ENCODE results near the gene PFKFB2. TPM values are rescaled to one million over a fixed set of nuclear protein-coding genes. Genes with fewer than 3 reads are reported as not detected.

Gene PFKFB2
- total and polyA plus RNA-seq, 3 donors from 2014 or later, result 12.9 to 17.6 (median 13.9) TPM

DNA sequence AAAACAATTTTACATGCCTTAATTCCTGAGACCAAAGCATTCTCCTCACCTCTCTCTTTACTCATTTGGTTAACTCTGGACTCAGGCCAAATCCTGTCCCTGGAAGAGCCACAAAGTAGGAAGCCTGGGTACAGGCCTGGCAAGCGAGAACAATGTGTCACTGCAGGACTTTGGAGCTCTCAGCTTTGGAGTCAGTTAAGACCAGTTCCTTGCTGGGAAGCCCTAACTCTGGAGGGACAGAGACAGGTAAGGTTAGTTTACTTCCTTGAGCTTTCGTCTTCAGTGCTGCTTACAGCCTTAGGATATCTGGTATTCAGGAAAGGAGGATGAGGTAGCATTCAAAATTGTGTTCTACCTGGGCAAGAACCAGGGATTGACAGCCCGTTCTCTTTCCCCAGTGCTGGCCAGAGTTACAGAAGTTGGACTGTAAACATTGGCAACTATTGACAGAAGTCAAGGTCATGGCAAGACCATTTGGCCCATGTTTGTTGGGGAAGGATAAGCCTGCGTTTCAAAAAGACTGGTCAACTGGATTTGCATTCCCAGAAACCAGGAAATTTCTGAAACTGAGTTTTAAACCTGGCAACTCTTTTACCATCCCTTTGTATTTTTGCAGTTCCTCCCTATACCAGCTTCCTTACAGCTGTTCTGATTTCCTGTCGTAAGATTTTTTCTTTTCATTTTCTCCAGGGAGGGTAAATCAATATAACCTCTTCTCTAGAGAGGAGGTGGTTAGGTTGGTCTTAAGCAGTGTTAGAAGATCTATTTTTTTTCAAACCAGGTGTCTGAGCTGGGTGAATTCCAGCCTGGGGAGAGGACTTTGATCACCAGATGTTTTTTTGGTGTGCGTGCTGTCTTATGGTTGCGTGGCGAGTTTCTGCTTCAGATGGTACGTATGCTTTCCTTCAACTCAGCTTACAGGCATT is 35.9 kb downstream of the PFKFB2 start, which contains the start of gene C4BPB:
Gene C4BPB, plus strand, starts transcription at position 160 of the 926 bp plus-strand sequence. Its CDS starts 672 bp downstream, at position 832.
- no peak for TF ChIP-seq POLR2A (IDR thresholded peaks at IDR 0.05)
- TF ChIP-seq, protein P1, sequence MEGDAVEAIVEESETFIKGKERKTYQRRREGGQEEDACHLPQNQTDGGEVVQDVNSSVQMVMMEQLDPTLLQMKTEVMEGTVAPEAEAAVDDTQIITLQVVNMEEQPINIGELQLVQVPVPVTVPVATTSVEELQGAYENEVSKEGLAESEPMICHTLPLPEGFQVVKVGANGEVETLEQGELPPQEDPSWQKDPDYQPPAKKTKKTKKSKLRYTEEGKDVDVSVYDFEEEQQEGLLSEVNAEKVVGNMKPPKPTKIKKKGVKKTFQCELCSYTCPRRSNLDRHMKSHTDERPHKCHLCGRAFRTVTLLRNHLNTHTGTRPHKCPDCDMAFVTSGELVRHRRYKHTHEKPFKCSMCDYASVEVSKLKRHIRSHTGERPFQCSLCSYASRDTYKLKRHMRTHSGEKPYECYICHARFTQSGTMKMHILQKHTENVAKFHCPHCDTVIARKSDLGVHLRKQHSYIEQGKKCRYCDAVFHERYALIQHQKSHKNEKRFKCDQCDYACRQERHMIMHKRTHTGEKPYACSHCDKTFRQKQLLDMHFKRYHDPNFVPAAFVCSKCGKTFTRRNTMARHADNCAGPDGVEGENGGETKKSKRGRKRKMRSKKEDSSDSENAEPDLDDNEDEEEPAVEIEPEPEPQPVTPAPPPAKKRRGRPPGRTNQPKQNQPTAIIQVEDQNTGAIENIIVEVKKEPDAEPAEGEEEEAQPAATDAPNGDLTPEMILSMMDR (IDR thresholded peaks at IDR 0.05), result no peak
- Histone ChIP-seq H3K27ac (no peak within 1 kb of the TSS), H3K4me3 (no peak within 1 kb of the TSS), H3K27me3 (no peaks in the 10 kb centered on the region), H3K36me3 (ENCODE audit: low read depth, missing control alignments) (no peaks in the 10 kb centered on the region), H3K9me3 (no peaks in the 10 kb centered on the region), H3K4me1 (peaks cover 21% of the 10 kb centered on the region)
- intact Hi-C loops (cut with DNase I; ENCODE audit: low total_unique reads), result loop anchor here (10.0 kb wide), 1 partner anchor 316 kb away; no protein-coding TSS in a partner anchor
- WGBS, 2 donors, result 65 to 70% methylated on average over 9 of the region's 9 CpGs
- no peak for DNase-seq

DNA sequence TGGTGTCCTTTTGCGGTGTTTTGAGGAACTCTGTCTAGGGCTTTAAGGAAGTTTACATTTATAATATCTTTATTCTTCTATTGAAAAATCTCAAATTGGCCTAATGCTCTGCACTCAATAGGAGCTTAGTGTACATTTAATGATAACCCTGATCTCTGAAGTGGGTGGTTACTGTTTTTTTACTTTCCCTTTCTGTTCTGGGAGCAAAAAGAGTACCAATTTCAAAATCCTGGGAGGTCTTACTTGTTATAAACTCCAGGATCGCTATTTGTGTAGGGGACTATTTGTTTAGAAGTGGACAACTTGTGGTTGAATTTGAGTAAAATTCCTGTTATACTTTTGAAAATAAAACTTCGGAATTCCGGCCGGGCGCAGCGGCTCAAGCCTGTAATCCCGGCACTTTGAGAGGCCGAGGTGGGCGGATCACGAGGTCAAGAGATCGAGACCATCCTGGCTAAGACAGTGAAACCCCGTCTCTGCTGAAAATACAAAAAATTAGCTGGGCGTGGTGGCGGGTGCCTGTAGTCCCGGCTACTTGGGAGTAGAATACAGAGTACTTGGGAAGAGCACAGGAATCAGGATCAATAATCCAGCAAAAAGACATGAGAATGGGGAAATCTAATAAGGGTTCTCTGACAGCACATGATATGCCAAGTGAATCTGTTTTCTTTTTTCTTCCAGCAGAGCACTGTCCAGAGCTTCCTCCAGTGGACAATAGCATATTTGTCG is 36.7 kb downstream of the PFKFB2 start:
- H3K4me1 ChIP-seq, result peaks cover 16% of the 10 kb centered on the region
- no peak for DNase-seq
- H3K27me3 ChIP-seq, result no peaks in the 10 kb centered on the region
- intact Hi-C loops (cut with DNase I; ENCODE audit: low total_unique reads), result loop anchor here (10.0 kb wide), 1 partner anchor 315 kb away; no protein-coding TSS in a partner anchor
- WGBS, 2 donors, result 72 to 82% methylated on average over 17 of the region's 17 CpGs
- H3K27ac ChIP-seq, result no peak overlapping the region
- no peak overlapping the region for H3K4me3 ChIP-seq
- H3K36me3 ChIP-seq (ENCODE audit: low read depth, missing control alignments), result no peaks in the 10 kb centered on the region
- no peak for TF ChIP-seq POLR2A (IDR thresholded peaks at IDR 0.05)
- TF ChIP-seq, protein P1 (IDR thresholded peaks at IDR 0.05), result no peak
- H3K9me3 ChIP-seq, result no peaks in the 10 kb centered on the region

DNA sequence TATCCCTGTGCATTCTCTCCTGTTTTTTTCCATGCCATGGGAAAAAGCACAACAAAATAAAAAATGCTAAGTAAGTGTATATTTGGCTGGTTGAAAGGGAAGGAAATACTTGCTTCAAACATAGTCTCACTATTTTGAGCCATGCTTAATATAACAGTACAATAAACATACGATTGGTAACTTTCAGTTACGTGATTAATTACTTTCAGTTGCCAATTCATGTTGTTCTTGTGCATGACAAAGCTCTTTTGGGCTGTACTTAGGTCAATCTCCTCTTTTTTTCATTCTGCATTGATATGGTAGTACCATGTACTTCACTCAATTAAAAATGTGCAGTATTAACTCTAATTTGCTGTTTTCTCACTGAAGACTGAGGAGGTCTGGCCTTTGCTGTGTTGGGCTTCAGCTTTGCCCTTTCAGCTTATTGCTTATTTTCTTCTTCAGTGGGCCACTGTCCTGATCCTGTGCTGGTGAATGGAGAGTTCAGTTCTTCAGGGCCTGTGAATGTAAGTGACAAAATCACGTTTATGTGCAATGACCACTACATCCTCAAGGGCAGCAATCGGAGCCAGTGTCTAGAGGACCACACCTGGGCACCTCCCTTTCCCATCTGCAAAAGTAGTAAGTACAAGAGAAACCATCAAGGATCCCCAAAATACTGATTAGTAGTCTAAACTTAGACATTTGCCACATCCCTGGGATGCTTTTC is 38.3 kb downstream of the PFKFB2 start:
- 77 to 85% methylated on average over 4 of the region's 4 CpGs for WGBS, 2 donors
- intact Hi-C loops (cut with DNase I; ENCODE audit: low total_unique reads), result no loop called here
- no peak for TF ChIP-seq POLR2A (IDR thresholded peaks at IDR 0.05)
- TF ChIP-seq, protein P1 (IDR thresholded peaks at IDR 0.05), result no peak
- Histone ChIP-seq H3K9me3 (no peaks in the 10 kb centered on the region), H3K36me3 (ENCODE audit: low read depth, missing control alignments) (no peaks in the 10 kb centered on the region), H3K4me3 (no peak overlapping the region), H3K4me1 (peaks cover 13% of the 10 kb centered on the region), H3K27ac (no peak overlapping the region), H3K27me3 (no peaks in the 10 kb centered on the region)
- DNase-seq, result no peak

DNA sequence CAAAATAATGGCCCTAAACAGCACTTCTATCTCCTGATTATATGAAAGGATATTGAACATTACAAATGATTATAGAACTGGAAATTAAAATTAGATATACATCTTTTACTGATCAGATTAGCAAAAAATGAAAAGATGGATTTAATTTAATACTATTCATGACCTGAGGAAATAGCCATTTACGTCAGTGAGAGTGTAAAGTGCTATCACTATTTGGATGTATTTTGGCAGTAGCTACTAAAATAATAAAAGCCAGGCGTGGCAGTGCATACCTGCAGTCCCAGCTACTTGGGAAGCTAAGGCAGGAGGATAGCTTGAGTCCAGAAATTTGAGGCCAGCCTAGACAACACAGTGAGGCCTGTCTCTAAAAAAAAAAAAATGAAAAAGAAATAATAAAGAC is 40.9 kb downstream of the PFKFB2 start:
- Histone ChIP-seq H3K27ac (no peak overlapping the region), H3K4me3 (no peak overlapping the region), H3K27me3 (no peaks in the 10 kb centered on the region), H3K4me1 (peaks cover 5% of the 10 kb centered on the region), H3K36me3 (ENCODE audit: low read depth, missing control alignments) (no peaks in the 10 kb centered on the region), H3K9me3 (no peaks in the 10 kb centered on the region)
- WGBS, 2 donors, result 69 to 74% methylated on average over 2 of the region's 2 CpGs
- no peak for DNase-seq
- intact Hi-C loops (cut with DNase I; ENCODE audit: low total_unique reads), result no loop called here
- no peak for TF ChIP-seq POLR2A (IDR thresholded peaks at IDR 0.05)
- TF ChIP-seq, protein P1 (IDR thresholded peaks at IDR 0.05), result no peak
